ENCODE data around the gene ZNF878.
"Not testable (repeated sequence)": the region's sequence is repeated elsewhere in the genome, so short reads cannot be mapped to it uniquely, and the experiment has no call there.

Gene ZNF878

GRCh38 chr19:12052497-12053169, at the start of gene ZNF878:
Gene ZNF878 (minus strand): TSS chr19:12052961. CDS start chr19:12052801, 160 bp downstream.
- DNase-seq, result peak; percentile 93 to 96

DNA sequence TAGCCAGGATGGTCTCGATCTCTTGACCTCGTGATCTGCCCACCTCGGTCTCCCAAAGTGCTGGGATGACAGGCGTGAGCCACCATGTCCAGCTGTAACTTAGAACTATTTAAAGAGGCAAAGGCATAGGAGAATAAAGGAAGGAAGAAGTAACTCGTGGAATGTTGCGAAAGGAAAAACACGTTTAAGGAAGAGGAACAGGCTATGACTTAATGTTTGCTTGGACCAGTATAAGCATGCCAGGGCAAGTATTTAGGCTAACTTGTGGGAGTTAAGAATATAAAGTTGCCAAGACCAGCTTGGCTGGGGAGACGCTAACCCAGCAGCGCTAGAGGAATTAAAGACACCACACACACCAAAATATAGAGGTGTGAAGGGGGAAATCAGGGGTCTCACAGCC, 45.3 kb upstream of the ZNF878 start:
- DNase-seq, result peak; percentile 17 to 18

GRCh38 chr19:12095111-12095790, 42.5 kb upstream of the ZNF878 start:
- peak; percentile 75 to 83 for DNase-seq

- DNase-seq, result no peak
Measured at GRCh38 chr19:12093777-12094176, 41.0 kb upstream of the ZNF878 start.

- peak; percentile 17 to 24 for DNase-seq
Measured at GRCh38 chr19:12092956-12093355, 40.2 kb upstream of the ZNF878 start.

GRCh38 chr19:12092065-12092867, 39.5 kb upstream of the ZNF878 start:
- DNase-seq, result peak; percentile 94

- peak; percentile 69 to 76 for DNase-seq
Measured at GRCh38 chr19:12090807-12091206, 38.0 kb upstream of the ZNF878 start.

DNA sequence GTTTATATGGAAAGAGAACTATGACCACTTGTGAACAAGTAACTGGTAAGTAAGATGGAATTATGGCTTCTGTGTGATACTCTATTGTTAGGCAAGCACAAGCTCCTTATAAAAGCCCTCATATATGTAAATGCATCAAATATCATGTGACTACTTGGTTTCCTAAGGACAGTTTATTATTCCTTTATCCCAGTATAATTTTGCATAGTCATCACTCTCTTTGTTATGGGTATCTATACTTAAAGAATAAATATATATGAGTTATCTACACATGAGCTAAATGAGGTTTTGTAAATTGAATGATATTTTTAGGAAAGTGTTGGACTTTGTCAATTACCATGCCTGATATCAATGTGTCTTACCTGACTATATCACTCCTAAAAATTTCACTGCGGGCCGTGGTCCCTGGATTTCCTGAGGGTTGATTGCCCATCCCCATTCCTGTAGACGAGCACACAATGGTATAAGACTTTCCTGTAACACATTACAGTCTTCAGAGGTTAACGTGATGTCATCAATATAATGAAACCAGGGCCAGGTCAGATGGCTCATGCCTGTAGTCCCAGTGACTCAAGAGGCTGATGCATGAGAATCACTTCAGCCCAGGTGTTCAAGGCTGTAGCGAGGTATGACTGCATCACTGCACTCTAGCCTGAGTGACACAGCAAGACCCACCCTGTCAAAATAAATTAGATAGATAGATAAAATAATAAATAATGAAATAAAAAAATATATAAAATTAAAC, 32.5 kb upstream of the ZNF878 start:
- DNase-seq, result no peak

GRCh38 chr19:12083336-12083735, 30.6 kb upstream of the ZNF878 start:
- DNase-seq, result not testable (repeated sequence)

- DNase-seq, result no peak
Measured at GRCh38 chr19:12077375-12077774, 24.6 kb upstream of the ZNF878 start.

DNA sequence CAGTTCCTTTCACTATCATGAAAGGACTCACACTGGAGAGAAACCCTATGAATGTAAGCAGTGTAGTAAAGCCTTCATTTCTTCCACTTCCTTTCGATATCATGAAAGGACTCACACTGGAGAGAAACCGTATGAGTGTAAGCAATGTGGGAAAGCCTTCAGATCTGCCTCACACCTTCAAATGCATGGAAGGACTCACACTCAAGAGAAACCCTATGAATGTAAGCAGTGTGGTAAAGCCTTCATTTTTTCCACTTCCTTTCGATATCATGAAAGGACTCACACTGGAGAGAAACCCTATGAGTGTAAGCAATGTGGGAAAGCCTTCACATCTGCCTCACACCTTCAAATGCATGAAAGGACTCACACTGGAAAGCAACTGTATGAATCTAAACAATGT, 23.6 kb upstream of the ZNF878 start:
- DNase-seq, result not testable (repeated sequence)

DNA sequence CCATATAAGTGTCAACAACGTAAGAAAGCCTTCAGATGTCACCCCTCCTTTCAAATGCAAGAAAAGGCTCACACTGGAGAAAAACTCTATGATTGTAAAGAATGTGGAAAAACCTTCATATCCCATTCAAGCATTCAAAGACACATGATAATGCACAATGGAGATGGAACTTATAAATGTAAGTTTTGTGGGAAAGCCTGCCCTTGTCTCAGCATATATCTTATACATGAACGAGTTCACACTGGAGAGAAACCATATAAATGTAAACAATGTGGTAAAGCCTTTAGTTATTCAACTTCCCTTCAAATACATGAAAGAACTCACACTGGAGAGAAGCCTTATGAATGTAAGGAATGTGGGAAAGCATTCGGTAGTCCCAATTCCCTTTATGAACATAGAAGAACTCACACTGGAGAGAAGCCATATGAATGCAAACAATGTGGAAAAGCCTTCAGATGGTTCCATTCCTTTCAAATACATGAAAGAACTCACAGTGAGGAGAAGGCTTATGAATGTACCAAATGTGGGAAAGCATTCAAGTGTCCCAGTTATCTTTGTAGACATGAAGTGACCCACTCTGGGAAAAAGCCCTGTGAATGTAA, 22.9 kb upstream of the ZNF878 start:
- DNase-seq, result no peak

GRCh38 chr19:12064590-12065538, 12.1 kb upstream of the ZNF878 start, which contains the start of gene ZNF844:
Gene ZNF844 (plus strand): TSS chr19:12064731. CDS start chr19:12064874, 143 bp downstream.
- peak; percentile 93 to 95 for DNase-seq

GRCh38 chr19:12055784-12056183, 3.0 kb upstream of the ZNF878 start:
- DNase-seq, result no peak

DNA sequence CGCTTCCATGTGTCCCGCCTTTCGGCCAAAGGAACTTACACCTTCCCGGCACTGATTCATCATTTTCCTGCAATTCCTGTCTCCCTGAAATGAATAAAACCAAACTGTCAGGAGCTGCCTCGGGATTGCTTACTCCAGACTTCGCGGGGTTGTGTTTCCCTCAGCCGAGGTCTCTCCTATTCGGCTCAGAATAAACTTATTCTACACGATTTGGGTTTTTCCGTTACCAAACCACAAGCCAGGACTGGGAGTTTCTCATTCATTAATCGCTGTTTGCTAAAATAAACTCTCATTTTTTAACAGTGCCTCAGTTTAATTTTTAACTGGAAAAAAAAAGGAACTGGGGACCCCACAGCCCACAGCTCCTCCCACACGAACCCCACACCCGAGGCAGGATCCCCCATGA, 667 bp downstream of the ZNF878 start:
- DNase-seq, result no peak

DNA sequence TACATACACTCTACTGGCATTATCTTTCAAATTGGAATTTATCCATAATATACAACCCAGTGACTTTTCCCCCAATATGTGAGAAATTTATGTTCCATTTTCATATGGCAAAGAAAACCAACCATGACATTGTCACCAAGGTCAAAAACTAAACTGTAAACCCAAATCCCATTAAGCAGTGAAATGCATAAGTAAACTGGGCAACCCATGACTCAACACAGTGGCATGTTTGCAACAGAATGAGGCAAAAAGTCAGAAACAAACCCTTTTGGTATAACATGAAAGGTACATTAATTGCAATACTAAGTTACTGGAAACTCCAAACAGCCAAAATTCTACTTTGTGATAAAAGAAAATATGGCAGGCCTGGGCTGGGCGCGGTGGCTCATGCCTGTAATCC, 4.9 kb downstream of the ZNF878 start:
- DNase-seq, result no peak

- DNase-seq, result no peak
Measured at GRCh38 chr19:12043752-12044422, 8.9 kb downstream of the ZNF878 start.

- DNase-seq, result no peak
Measured at GRCh38 chr19:12042893-12043292, 9.9 kb downstream of the ZNF878 start.

- DNase-seq, result peak; percentile 80 to 84
Measured at GRCh38 chr19:12035220-12036172, 17.3 kb downstream of the ZNF878 start, which contains the start of gene ZNF433. Gene ZNF433 (minus strand): TSS chr19:12035679. CDS start chr19:12035539, 140 bp downstream.
